ENCODE results near the gene MAML3.
A peak's percentile ranks its signal among the peaks of the same experiment; 100 is the strongest.

Gene MAML3

GRCh38 chr4:139916041-139916440 is 237.9 kb downstream of the MAML3 start:
- H3K4me3 ChIP-seq (replicated peaks in 1 of 2; ENCODE audit: low read depth in 2 of 2, low read length in 2 of 2) = no peak overlapping the region
- no peak for TF ChIP-seq CTCF (IDR thresholded peaks at IDR 0.05; ENCODE audit: low read depth, low read length)
- no peak for DNase-seq (ENCODE audit: low read depth in 2 of 2)

DNA sequence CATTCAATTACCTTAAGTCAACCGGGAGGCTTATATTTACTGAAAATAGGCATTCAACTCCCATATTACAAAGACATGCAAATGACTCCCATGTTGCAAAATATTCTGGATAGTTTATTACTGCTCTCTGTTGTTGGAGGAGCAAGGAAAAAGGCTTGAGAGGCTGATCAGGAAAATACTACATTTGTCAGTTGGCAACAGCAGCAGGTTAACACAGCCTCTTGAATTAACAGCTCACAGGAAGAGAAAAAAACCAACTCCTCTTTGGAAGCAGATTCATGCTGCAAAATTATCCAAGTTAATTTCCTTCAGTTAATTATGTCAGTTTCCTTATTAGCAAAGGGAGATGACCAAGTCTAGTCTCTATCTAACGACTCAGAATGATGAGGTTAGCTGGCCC is 238.9 kb downstream of the MAML3 start:
- H3K4me3 ChIP-seq (replicated peaks in 1 of 2; ENCODE audit: low read depth in 2 of 2, low read length in 2 of 2) = no peak overlapping the region
- no peak for TF ChIP-seq CTCF (IDR thresholded peaks at IDR 0.05; ENCODE audit: low read depth, low read length)
- DNase-seq (ENCODE audit: low read depth in 2 of 2) = no peak

GRCh38 chr4:139913995-139914598 is 239.9 kb downstream of the MAML3 start:
- H3K4me3 ChIP-seq (replicated peaks in 1 of 2; ENCODE audit: low read depth in 2 of 2, low read length in 2 of 2) = no peak overlapping the region
- no peak for TF ChIP-seq CTCF (IDR thresholded peaks at IDR 0.05; ENCODE audit: low read depth, low read length)
- peak; percentile 72 to 84 for DNase-seq (ENCODE audit: low read depth in 2 of 2)

GRCh38 chr4:139913398-139913990 is 240.5 kb downstream of the MAML3 start:
- no peak overlapping the region for H3K4me3 ChIP-seq (replicated peaks in 1 of 2; ENCODE audit: low read depth in 2 of 2, low read length in 2 of 2)
- peak; percentile 46 to 72 for DNase-seq (ENCODE audit: low read depth in 2 of 2)
- no peak for TF ChIP-seq CTCF (IDR thresholded peaks at IDR 0.05; ENCODE audit: low read depth, low read length)

GRCh38 chr4:139912445-139912844 is 241.5 kb downstream of the MAML3 start:
- no peak for TF ChIP-seq CTCF (IDR thresholded peaks at IDR 0.05; ENCODE audit: low read depth, low read length)
- no peak for DNase-seq (ENCODE audit: low read depth in 2 of 2)
- no peak overlapping the region for H3K4me3 ChIP-seq (replicated peaks in 1 of 2; ENCODE audit: low read depth in 2 of 2, low read length in 2 of 2)

DNA sequence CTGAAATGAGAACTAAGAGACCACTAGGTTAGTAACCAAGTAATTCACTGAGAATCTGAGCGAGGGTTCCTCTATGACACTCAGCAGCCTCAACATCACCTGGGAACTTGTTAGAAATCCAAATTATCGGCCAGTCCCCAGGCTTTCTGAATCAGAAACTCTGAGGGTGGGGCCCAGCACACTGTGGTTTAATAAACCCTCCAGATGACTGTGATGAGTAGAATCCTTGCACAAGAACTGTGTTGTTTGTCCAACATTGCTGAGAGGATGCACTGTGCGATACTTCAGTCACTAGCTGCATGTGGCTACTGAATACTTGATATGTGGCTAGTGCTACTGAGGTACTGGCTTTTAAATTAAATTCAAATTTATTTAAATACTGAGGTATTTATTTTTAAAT is 243.9 kb downstream of the MAML3 start:
- DNase-seq (ENCODE audit: low read depth in 2 of 2) = peak; percentile 18 to 46
- no peak for TF ChIP-seq CTCF (IDR thresholded peaks at IDR 0.05; ENCODE audit: low read depth, low read length)
- H3K4me3 ChIP-seq (replicated peaks in 1 of 2; ENCODE audit: low read depth in 2 of 2, low read length in 2 of 2) = no peak overlapping the region
